ENCODE data around the gene CFAP210. TPM values are rescaled to one million over a fixed set of nuclear protein-coding genes. Genes with fewer than 3 reads are reported as not detected.
"Not testable (repeated sequence)": the region's sequence is repeated elsewhere in the genome, so short reads cannot be mapped to it uniquely, and the experiment has no call there.

Gene CFAP210
- total RNA-seq, 1 donor from 2014 or later: not detected

DNA sequence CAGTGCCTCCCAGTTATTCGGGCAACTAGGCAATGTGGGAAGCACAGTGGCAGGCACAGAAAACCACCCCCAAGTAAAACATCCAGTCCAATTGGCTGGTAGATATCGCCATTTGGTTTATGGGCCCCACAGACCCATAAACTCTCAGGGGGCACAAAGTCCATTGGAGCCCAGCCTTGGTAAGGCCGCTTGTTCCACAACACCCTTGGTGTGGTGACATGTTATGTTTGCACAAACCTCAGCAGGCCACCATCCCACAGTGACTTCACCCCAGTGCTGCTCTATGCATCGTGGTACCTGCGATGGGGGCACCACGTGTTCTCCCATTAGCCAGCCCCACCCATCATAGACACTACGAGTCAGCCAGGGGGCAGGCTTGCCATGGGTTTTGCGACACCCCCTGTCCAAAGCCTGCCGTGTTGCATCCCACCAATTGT lies 18.6 kb upstream of the CFAP210 start:
- ATAC-seq: no peak

GRCh38 chr2:169711751-169712509 lies 17.7 kb upstream of the CFAP210 start:
- no peak for ATAC-seq

- no peak for ATAC-seq
Measured at GRCh38 chr2:169709981-169710380, 15.8 kb upstream of the CFAP210 start.

GRCh38 chr2:169709331-169709730 lies 15.1 kb upstream of the CFAP210 start:
- no peak for ATAC-seq

GRCh38 chr2:169707626-169708025 lies 13.4 kb upstream of the CFAP210 start:
- ATAC-seq: no peak

GRCh38 chr2:169705927-169706326 lies 11.7 kb upstream of the CFAP210 start:
- no peak for ATAC-seq

- ATAC-seq: no peak
Measured at GRCh38 chr2:169704160-169704708, 10.0 kb upstream of the CFAP210 start.

- ATAC-seq: no peak
Measured at GRCh38 chr2:169702996-169703395, 8.8 kb upstream of the CFAP210 start.

- ATAC-seq: not testable (repeated sequence)
Measured at GRCh38 chr2:169699173-169699572, 5.0 kb upstream of the CFAP210 start.

GRCh38 chr2:169696381-169696780 lies 2.2 kb upstream of the CFAP210 start:
- no peak for ATAC-seq

GRCh38 chr2:169694894-169695260 lies 672 bp upstream of the CFAP210 start:
- ATAC-seq: no peak

GRCh38 chr2:169693360-169693759 lies 845 bp downstream of the CFAP210 start:
- ATAC-seq: no peak

- ATAC-seq: no peak
Measured at GRCh38 chr2:169692718-169693117, 1.5 kb downstream of the CFAP210 start.

DNA sequence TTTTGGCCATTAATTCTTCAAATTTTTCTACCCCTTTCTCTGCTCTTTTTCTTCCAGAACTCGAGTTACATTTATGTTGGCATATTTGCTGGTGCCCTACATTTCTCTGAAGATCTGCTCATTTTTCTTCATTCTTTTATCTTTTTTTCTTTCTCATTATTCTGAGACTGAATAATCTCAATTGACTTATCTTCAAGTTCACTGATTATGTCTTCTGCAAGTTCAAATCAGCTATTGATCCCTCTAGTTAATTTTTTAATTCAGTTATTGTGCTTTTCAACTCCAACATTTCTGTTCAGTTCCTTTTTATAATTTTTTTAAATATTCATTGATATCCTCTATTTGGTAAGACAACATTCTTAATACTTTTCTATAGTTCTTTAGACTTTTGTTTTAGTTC lies 3.2 kb downstream of the CFAP210 start:
- ATAC-seq: no peak

DNA sequence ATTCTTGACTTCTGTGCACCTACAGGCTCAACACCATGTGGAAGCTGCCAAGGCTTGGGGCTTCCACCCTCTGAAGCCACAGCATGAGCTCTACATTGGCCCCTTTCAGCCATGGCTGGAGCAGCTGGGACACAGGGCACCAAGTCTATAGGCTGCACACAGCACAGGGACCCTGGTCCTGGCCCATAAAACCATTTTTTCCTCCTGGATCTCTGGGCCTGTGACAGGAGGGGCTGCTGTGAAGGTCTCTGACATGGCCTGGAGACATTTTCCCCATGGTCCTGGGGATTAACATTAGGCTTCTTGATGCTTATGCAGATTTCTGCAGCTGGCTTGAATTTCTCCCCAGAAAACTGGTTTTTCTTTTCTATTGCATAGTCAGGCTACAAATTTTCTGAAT lies 6.3 kb downstream of the CFAP210 start:
- not testable (repeated sequence) for ATAC-seq

GRCh38 chr2:169686825-169687224 lies 7.4 kb downstream of the CFAP210 start:
- ATAC-seq: not testable (repeated sequence)

DNA sequence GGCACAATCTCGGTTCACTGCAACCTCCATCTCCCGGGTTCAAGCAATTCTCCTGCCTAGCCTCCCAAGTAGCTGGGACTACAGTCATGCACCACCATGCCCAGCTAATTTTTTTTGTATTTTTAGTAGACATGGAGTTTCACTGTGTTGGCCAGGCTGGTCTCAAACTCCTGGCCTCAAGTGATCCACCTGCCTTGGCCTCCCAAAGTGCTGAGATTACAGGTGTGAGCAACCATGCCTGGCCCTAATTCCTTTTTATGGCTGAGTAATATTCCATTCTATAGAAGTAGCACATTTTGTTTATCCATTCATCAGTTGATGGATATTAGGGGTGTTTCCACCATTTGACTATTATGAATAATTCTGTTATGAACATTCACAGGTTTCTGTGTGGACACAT lies 9.5 kb downstream of the CFAP210 start:
- not testable (repeated sequence) for ATAC-seq

DNA sequence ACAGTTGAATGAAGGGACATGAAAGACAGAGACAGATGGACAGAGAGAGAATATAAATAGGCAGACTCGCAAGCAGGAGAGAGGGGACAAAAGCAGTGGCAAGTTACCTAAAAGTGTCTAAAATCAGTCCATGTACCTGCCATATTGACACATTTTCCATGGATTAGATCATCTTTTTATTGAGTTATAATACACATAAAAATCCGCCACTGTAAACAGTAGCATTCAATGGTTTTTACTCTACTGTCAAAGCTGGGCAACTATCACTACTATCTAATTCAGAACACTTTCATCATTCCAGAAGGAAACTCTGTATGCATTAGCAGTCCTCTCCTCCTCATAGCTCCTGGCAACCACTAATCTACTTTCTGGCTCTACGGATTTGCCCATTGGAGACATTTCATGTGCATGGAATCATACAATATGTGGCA lies 10.1 kb downstream of the CFAP210 start:
- no peak for ATAC-seq

DNA sequence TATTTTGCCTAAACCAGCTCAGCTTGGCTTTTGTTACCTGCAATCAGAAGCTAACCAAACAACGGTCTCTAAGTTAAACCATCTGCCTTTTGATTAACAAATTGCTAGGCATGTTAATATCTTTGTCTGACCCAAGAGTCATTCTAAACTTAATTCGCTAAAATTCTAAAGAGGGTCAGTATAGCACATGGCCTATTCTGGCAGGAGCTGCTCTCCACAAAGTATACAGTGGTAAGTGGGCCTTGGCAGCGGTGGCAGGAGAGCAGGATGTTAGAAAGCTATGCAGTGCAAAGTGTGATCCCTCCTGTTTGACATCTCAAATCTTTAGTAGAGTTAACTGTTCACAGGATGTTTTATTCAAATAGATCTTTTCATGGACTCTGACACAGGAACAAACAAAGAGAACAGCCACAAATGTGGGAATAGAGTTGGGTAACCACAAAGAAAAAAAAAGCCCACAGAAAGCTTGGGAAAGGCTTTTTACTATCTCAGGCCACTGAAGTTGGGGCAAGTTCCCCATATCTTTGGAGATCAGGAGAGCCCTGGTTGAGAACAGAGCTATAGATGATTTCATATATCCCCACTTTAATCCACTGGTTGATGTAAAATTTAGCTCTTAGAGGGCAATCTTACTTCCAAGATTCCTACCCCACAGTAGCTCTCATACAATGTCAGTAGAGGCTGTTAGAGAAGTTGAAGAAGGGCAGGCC lies 10.6 kb downstream of the CFAP210 start:
- no peak for ATAC-seq

DNA sequence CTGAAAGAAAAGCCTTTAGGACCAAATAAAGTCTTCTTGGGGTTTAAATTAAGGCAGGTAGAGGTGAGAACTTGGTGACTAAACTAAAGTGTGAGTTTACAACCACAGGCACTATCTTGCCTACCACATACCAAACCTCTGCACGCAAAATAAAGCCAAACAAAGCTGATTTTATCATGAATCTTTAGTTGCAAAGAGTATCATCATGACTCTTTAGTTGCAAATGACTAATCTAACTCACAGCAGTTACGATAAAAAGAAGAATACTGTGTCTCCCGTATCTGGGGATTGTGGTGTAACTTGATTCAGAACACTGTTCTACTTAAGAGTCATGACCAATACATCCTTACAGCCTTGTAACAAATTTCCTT lies 11.2 kb downstream of the CFAP210 start:
- no peak for ATAC-seq

DNA sequence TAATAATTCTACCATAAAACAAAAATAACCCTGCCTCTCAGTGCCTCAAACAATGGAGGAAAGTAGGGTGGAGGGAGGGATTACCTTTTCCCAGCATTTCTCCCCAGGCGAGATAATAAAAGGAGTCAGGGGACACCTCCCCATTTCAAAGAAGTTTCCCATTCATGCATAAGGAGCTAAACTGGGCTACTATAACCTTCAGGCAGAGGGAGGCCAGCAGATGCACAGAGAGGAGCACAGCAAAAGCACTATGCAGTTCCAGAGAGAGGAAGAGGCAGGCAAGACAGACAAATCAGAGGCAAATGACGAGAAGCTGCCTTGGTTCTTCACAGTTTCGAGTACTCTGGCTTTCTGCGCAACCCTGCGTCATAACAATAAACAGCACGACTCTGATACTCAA lies 17.4 kb downstream of the CFAP210 start:
- no peak for ATAC-seq

DNA sequence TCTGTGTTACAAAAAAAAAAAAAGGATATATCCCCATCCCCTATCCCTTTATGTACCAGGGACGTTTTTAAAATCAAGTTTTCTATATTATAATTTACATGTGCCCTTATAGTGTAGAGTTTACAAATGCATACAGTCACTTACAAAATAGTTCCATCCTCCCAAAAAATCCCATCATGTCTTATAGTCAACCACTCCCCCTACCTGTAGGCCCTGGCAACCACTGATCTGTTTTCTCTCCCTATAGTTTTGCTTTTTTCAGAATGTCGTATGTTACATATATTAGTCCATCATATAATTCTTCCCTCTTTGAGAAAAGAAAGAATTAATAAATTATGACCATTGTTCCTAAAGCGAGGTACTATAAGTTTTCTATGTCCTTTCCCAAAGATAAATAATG lies 17.8 kb downstream of the CFAP210 start:
- ATAC-seq: no peak

- ATAC-seq: peak; percentile 65
Measured at GRCh38 chr2:169673921-169674320, 20.3 kb downstream of the CFAP210 start.

DNA sequence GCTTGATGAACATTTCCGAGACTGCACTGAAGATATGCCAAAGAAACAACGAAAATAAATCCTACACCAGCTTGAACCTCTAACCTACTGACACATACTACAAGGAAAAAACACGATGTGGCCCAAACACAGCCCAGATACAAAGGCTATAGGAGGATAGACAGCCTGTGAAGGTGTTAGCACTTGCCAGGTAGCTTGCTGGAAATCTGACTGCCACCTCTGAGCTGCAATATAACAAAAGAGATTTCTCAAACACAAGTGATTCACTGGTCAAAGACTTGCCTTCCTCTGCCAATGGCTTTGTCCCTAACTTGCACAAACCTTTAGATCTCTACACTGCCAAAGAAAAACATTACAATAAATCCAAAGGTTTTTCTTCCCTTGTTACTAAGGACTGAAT lies 21.1 kb downstream of the CFAP210 start:
- peak; percentile 91 for ATAC-seq
